ENCODE data around the gene ABCA9.
"Not testable (repeated sequence)": the region's sequence is repeated elsewhere in the genome, so short reads cannot be mapped to it uniquely, and the experiment has no call there.

ABCA9 gene

GRCh38 chr17:68954146-68954896 lies 106.4 kb downstream of the ABCA9 start:
- DNase-seq: no peak

- DNase-seq: no peak
These were observed 107.3 kb downstream of the ABCA9 start for GRCh38 chr17:68953340-68953997.

DNA sequence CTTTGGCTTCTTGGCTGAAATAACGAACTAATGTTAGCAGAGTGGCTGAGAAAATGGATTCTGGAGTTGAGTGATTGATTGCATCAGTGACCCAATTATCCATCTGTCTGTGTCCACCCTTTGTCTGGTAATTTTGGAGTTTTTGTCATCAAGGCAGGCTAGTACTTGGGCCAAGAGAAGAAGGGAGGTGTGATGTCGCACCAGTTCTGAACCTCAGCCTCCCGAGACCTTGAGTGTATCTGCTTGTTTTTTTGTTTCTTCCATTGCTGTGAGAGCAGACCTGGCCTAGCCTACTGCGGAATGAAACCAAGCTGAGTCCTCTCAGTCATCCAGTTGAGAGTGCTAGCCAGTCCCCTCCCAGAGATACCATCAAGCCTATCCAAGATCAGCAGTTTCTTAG lies 110.0 kb downstream of the ABCA9 start:
- DNase-seq: no peak

- DNase-seq: not testable (repeated sequence)
These were observed 112.9 kb downstream of the ABCA9 start for GRCh38 chr17:68947868-68948267.

- no peak for DNase-seq
These were observed 116.2 kb downstream of the ABCA9 start for GRCh38 chr17:68944435-68945035.

GRCh38 chr17:68943812-68944182 lies 116.9 kb downstream of the ABCA9 start:
- not testable (repeated sequence) for DNase-seq

DNA sequence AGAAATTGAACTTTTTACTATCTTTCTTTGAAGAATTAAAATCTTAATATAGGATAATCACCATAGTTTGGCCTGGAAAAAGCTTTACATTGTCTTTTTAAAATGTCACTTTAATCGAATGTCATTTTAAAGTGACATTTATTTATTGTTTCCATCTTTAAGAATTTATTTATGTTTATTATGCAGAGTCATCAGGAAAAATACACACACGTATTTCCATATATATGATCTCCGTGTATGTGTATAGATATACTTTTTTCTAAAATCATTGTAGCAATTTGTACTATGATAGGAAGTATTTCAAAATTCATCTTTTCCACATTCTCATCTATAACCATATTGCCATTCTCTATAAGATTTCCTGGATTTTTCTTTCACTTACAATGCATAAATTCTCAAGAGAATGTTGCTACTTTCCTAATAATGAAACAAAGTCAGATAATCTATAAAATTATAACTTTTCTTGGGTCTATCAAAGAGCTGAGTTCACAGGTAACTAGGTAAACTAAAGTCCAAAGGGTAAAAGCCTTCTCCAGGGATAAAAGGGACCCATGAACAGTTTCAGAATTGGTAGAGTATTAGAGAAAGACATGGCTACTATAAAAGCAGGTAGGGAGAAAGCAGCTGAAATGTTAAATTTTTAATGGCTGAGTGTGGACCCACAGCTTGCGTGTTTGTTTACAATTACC lies 117.5 kb downstream of the ABCA9 start:
- DNase-seq: no peak

- no peak for DNase-seq
These were observed 118.3 kb downstream of the ABCA9 start for GRCh38 chr17:68942389-68942788.

- no peak for DNase-seq
These were observed 119.0 kb downstream of the ABCA9 start for GRCh38 chr17:68941761-68942160.

- no peak for DNase-seq
These were observed 121.5 kb downstream of the ABCA9 start for GRCh38 chr17:68939195-68939594.

- DNase-seq: no peak
These were observed 122.7 kb downstream of the ABCA9 start for GRCh38 chr17:68937890-68938514.

DNA sequence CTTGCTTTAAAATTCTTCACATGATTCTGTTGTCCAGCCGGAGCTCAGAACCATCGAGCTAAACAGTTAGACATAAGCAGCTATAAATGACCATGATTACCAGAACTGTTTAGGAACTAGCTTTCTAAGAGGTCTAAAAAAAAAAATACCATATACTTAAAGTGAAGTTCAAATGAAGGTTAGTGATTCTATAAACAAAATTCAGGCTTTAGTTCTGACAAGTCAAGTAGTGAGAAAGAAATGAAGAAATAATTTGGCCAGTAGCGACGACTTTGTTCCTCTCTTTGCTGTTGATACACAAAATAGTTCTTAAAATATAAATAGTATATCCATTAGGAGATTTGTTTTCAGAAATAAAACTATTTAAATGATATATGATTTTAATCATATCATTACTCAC lies 133.2 kb downstream of the ABCA9 start:
- DNase-seq: no peak

DNA sequence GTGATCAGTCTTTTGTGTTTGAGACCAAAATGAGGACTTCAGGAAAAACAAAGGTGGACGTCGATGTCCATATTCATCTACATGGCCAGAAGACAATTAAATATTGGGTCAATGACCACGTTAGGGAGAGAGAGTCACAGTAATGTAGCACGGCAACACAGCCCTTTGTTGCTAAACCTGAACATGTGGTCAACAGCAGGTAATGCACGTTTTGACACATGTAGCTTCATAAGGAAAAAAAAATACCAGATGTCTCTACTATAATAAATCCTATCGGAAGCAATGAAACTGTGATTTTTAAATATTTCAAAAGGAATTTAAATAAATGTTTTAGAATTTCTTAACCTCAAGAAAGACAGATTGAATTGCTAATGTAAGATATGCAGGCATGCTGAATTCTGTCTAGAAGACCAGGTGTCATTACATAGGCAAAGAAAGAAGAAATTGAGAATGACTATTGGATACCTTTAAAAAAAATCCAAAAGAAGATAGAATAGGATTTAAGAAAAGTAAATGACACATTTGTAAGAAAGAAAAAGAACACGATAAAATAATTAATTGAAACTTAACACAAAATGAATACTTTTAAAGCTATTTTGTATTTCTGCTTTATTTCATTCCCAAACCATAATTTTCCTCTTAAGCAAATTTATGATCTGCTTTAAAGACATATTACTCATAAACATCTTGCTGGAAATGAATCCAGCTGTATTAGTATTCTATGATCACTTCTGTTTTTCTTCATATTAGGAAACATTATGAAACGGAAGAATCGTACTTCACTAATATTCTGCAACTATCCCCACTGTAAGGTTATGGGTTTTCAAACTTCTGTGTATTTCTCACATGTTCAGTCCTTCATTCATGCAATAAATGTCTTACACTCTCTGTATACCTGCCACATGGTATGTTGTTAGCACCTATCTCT lies 135.7 kb downstream of the ABCA9 start:
- no peak for DNase-seq

Measured in NCI-H226 (cell line).